Measurements from ENCODE around the gene BPIFB6. TPM values are rescaled to one million over a fixed set of nuclear protein-coding genes. Genes with fewer than 3 reads are reported as not detected.

BPIFB6 gene
- total and polyA plus RNA-seq, 7 donors = not detected

DNA sequence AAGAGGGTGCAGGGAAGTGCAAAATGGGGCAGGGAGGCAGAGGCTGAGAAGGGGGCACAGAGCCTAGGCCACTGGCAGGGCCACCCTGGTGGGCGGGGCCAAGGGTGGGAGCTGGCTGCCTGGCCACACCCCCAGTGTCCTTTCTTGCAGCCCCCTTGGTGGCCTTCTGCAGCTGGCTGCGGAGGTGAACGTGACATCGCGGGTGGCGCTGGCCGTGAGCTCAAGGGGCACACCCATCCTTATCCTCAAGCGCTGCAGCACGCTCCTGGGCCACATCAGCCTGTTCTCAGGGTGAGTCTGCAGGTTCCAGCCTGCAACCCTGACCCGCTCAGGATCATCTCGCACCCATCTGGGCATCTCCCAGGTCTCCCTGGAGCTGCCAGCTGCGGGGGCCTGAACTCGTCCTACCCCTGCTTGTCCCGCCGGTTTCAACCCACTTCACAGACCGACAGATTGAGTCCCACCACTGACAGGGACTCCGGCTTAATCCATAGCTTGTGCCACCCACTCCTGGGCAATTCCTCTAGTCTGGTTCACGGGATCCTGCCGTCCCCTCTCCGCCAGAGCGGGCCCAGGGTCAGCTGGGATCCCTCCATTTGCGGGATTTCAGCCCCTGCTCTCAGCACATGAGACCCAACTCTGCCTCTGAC lies 28.4 kb downstream of the BPIFB6 start:
- H3K9me3 ChIP-seq = no peaks in the 10 kb centered on the region
- DNase-seq = no peak
- H3K36me3 ChIP-seq = no peaks in the 10 kb centered on the region
- intact Hi-C loops (cut with DNase I) = no loop called here
- H3K27ac ChIP-seq = no peak overlapping the region
- TF ChIP-seq POLR2AphosphoS5 (IDR thresholded peaks at IDR 0.05) = no peak
- TF ChIP-seq, protein P1, sequence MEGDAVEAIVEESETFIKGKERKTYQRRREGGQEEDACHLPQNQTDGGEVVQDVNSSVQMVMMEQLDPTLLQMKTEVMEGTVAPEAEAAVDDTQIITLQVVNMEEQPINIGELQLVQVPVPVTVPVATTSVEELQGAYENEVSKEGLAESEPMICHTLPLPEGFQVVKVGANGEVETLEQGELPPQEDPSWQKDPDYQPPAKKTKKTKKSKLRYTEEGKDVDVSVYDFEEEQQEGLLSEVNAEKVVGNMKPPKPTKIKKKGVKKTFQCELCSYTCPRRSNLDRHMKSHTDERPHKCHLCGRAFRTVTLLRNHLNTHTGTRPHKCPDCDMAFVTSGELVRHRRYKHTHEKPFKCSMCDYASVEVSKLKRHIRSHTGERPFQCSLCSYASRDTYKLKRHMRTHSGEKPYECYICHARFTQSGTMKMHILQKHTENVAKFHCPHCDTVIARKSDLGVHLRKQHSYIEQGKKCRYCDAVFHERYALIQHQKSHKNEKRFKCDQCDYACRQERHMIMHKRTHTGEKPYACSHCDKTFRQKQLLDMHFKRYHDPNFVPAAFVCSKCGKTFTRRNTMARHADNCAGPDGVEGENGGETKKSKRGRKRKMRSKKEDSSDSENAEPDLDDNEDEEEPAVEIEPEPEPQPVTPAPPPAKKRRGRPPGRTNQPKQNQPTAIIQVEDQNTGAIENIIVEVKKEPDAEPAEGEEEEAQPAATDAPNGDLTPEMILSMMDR (IDR thresholded peaks at IDR 0.05) = no peak
- no peak for TF ChIP-seq POLR2A (IDR thresholded peaks at IDR 0.05)
- 85 to 90% methylated on average over 22 of the region's 22 CpGs for WGBS, 2 donors
- no peaks in the 10 kb centered on the region for H3K4me1 ChIP-seq
- H3K27me3 ChIP-seq = no peaks in the 10 kb centered on the region
- no peak overlapping the region for H3K4me3 ChIP-seq

DNA sequence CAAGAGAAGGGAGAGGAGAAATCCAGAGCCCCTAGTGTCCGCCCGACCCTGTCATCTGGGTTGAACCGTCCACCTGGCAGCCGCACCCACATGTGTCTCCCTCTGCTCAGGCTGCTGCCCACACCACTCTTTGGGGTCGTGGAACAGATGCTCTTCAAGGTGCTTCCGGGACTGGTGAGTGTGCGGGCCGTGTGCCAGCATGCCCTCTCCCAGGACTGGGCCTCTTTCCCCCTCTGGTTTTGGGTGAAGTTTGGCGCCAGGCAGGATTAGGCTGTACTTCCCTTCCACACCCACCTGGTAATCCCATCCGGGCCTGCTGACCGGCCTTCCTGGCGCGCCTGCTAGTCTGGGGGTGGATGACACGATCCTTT lies 30.2 kb downstream of the BPIFB6 start:
- no peak overlapping the region for H3K27ac ChIP-seq
- no peaks in the 10 kb centered on the region for H3K9me3 ChIP-seq
- H3K4me3 ChIP-seq = no peak overlapping the region
- TF ChIP-seq EP300 (IDR thresholded peaks at IDR 0.05) = no peak
- TF ChIP-seq, protein P1 (IDR thresholded peaks at IDR 0.05) = no peak
- no peak for TF ChIP-seq POLR2AphosphoS5 (IDR thresholded peaks at IDR 0.05)
- TF ChIP-seq POLR2A (IDR thresholded peaks at IDR 0.05) = no peak
- H3K4me1 ChIP-seq = no peaks in the 10 kb centered on the region
- no peaks in the 10 kb centered on the region for H3K27me3 ChIP-seq
- WGBS, 2 donors = 84 to 86% methylated on average over 14 of the region's 14 CpGs
- intact Hi-C loops (cut with DNase I) = no loop called here
- DNase-seq = no peak
- no peaks in the 10 kb centered on the region for H3K36me3 ChIP-seq

DNA sequence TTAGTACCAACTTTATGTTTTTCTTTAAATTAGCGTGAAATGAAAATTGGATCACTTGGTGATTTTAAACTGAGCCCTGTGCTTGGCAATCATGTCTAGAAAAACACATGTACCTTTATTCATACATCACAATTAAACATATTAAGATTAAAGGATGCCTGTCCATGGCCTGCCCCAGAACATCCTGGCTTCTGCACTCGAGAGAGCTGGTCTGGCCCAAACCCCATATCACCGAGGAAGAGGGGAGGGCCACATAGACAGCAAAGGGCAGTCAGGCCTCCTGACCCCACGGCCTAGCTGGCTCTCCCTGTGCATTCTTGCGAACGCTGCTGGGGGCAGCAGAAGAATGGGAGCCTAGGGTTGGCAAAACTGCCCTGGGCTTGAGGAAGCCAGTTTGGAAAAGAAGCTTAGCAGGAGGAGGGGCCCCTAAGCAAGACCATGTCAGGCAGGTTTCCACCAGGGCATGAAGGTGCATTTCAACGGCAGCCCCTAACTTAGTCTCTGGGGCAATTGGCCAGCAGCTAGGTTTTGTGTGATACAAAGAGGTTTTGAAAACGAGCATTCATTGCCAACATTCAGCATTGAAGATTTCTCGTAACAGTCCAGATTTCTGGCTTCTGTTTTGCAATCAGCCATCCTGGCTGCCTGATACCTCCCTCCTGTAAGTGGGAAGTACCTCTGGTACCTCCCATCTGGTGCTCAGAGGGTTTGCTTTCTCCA lies 30.8 kb downstream of the BPIFB6 start:
- Histone ChIP-seq H3K36me3 (no peaks in the 10 kb centered on the region), H3K4me3 (no peak overlapping the region), H3K4me1 (no peaks in the 10 kb centered on the region), H3K27ac (no peak overlapping the region), H3K27me3 (no peaks in the 10 kb centered on the region), H3K9me3 (no peaks in the 10 kb centered on the region)
- 62 to 67% methylated on average over 9 of the region's 9 CpGs for WGBS, 2 donors
- DNase-seq = no peak
- intact Hi-C loops (cut with DNase I) = no loop called here
- TF ChIP-seq POLR2AphosphoS5 (IDR thresholded peaks at IDR 0.05) (no peak), POLR2A (IDR thresholded peaks at IDR 0.05) (no peak), EP300 (IDR thresholded peaks at IDR 0.05) (no peak)
- TF ChIP-seq, protein P1 (IDR thresholded peaks at IDR 0.05) = no peak

DNA sequence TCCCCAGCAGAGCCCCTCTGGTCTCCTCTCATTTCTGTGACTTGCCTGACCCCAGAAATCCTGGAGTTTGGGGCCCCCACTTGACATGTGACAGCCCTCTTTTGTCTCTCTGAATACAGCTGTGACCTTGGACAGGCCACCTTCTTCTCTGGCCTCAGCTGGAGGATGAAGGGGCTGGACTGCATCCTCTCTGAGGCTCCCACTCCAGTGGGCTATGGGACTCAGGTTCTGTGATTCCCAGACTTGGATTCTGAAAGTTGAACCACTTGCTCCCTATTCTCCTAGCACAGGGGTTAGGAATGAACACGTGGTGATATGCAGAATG lies 31.3 kb downstream of the BPIFB6 start:
- intact Hi-C loops (cut with DNase I) = no loop called here
- TF ChIP-seq POLR2AphosphoS5 (IDR thresholded peaks at IDR 0.05) (no peak), POLR2A (IDR thresholded peaks at IDR 0.05) (no peak), EP300 (IDR thresholded peaks at IDR 0.05) (no peak)
- TF ChIP-seq, protein P1 (IDR thresholded peaks at IDR 0.05) = no peak
- Histone ChIP-seq H3K36me3 (no peaks in the 10 kb centered on the region), H3K27ac (no peak overlapping the region), H3K4me1 (no peaks in the 10 kb centered on the region), H3K27me3 (no peaks in the 10 kb centered on the region), H3K4me3 (no peak overlapping the region), H3K9me3 (no peaks in the 10 kb centered on the region)
- WGBS, 2 donors = 53 to 76% methylated on average over 1 of the region's 1 CpG
- no peak for DNase-seq

Measured in sigmoid colon (tissue), 7 donors.